ENCODE measurements around the gene DAB2IP.

DNA sequence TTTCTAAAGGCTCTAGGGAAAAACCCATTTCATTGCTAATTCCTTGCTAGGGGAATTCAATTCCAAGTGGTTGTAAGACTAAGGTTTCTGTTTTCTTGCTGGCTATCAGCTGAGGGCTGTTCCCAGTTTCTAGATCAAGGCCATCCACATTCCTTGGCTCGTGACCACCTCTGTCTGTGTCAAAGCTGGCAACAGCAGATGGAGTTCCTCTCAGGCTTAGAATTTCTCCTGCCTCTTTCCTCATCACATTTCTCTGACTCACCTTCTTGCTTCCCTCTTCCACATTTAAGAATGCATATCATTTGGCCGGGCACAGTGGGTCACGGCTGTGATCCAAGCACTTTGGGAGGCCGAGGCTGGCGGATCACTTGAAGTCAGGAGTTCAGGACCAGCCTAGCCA lies 19.0 kb downstream of the DAB2IP start:
- TF ChIP-seq, protein P1, sequence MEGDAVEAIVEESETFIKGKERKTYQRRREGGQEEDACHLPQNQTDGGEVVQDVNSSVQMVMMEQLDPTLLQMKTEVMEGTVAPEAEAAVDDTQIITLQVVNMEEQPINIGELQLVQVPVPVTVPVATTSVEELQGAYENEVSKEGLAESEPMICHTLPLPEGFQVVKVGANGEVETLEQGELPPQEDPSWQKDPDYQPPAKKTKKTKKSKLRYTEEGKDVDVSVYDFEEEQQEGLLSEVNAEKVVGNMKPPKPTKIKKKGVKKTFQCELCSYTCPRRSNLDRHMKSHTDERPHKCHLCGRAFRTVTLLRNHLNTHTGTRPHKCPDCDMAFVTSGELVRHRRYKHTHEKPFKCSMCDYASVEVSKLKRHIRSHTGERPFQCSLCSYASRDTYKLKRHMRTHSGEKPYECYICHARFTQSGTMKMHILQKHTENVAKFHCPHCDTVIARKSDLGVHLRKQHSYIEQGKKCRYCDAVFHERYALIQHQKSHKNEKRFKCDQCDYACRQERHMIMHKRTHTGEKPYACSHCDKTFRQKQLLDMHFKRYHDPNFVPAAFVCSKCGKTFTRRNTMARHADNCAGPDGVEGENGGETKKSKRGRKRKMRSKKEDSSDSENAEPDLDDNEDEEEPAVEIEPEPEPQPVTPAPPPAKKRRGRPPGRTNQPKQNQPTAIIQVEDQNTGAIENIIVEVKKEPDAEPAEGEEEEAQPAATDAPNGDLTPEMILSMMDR (IDR thresholded peaks at IDR 0.05; ENCODE audit: borderline replicate concordance, extremely low read depth, low read length, poor library complexity, severe bottlenecking) = no peak
- no peak for TF ChIP-seq EZH2 (IDR thresholded peaks at IDR 0.05; ENCODE audit: borderline replicate concordance, low read depth, low read length, severe bottlenecking)

All from DND-41 (cell line).